Measurements from ENCODE around the gene INF2. TPM values are rescaled to one million over a fixed set of nuclear protein-coding genes. Genes with fewer than 3 reads are reported as not detected.

INF2 gene
- total RNA-seq, result 10 to 100 TPM; 39.2 to 53.9 TPM

GRCh38 chr14:104689109-104689880 is at the start of gene INF2:
INF2 (plus strand) TSS chr14:104689618; CDS start chr14:104701366, 11,748 bp downstream.

GRCh38 chr14:104723651-104724406 is 34.4 kb downstream of the INF2 start, which contains the start of gene ADSS1:
ADSS1 (plus strand) TSS chr14:104724229; CDS start chr14:104724271, 42 bp downstream.

GRCh38 chr14:104752735-104753527 is 63.5 kb downstream of the INF2 start, which contains the start of gene SIVA1:
SIVA1 (plus strand) TSS chr14:104753147; CDS start chr14:104753202, 55 bp downstream.

Small RNAs within 50 kb of the gene (small RNA-seq; reads per million reads assigned to genes)
- 0 reads per million in 2 donors for gene MIR4710

Other genes with a start within 250 kb of the INF2 start
- gene C14orf180, start 109.9 kb upstream of the INF2 start, total RNA-seq, result not detected
- gene TMEM179, start 84.8 kb upstream of the INF2 start, total RNA-seq, result under 1 TPM in 1 of 2 donors, not detected in 1; under 0.01 TPM
- gene ADSS1, start 34.6 kb downstream of the INF2 start, total RNA-seq, result 1 to 10 TPM in 1 of 2 donors, under 1 TPM in 1; 0.69 to 2.3 TPM
- gene SIVA1, start 63.5 kb downstream of the INF2 start, total RNA-seq, result 100 to 1,000 TPM in 1 of 2 donors, 10 to 100 TPM in 1; 58.5 to 114 TPM
- 100 to 1,000 TPM; 172 to 335 TPM for gene AKT1, start 106.1 kb downstream of the INF2 start, total RNA-seq
- 1 to 10 TPM; 6.5 to 8.0 TPM for gene ZBTB42, start 111.5 kb downstream of the INF2 start, total RNA-seq
- gene CEP170B, start 175.7 kb downstream of the INF2 start, total RNA-seq, result 10 to 100 TPM; 12.0 to 16.0 TPM
- gene PLD4, start 235.3 kb downstream of the INF2 start, total RNA-seq, result under 1 TPM in 1 of 2 donors, not detected in 1; 0.33 TPM

Data from melanocyte of skin (primary cell).